Neural progenitor cell (in vitro differentiated cells): ENCODE results near the gene AP3S2. TPM values are rescaled to one million over a fixed set of nuclear protein-coding genes. Genes with fewer than 3 reads are reported as not detected.

Experiments used
- DNase-seq: peaks from one replicate; pipeline ENCODE4 v3.0.0-alpha.2; 2016; ENCODE audit warnings: low spot score
- H2AFZ ChIP-seq: fragments of 200-600 bp; sonication (generic); replicated peaks from 2 replicates; pipeline ENCODE4 v1.6.1; 2016; ENCODE audit warnings: antibody characterized with exemption
- H3F3A ChIP-seq: fragments of 200-600 bp; sonication (generic); 2 replicates; pipeline ENCODE4 v1.6.1; 2016; ENCODE audit warnings: antibody characterized with exemption, low read depth
- H3K27ac ChIP-seq: fragments of 200-600 bp; sonication (generic); 2 replicates; pipeline ENCODE4 v1.5.1; 2016; ENCODE audit warnings: mild to moderate bottlenecking
- H3K27me3 ChIP-seq: fragments of 200-600 bp; sonication (generic); 2 replicates; pipeline ENCODE4 v1.6.1; 2016; ENCODE audit warnings: mild to moderate bottlenecking, moderate library complexity
- H3K36me3 ChIP-seq: fragments of 200-600 bp; sonication (generic); 2 replicates; pipeline ENCODE4 v1.5.1; 2016
- H3K4me1 ChIP-seq: fragments of 200-600 bp; sonication (generic); 2 replicates; pipeline ENCODE4 v1.6.1; 2016; ENCODE audit warnings: mixed run types
- H3K4me2 ChIP-seq: fragments of 200-600 bp; sonication (generic); 2 replicates; pipeline ENCODE4 v1.6.1; 2016
- H3K4me3 ChIP-seq: fragments of 200-600 bp; sonication (generic); 2 replicates; pipeline ENCODE4 v1.5.1; 2016
- H3K79me2 ChIP-seq: fragments of 200-600 bp; sonication (generic); 2 replicates; pipeline ENCODE4 v1.6.1; 2016; ENCODE audit warnings: low read depth
- H3K9ac ChIP-seq: fragments of 200-600 bp; sonication (generic); 2 replicates; pipeline ENCODE4 v1.6.1; 2016
- H3K9me3 ChIP-seq: fragments of 200-600 bp; sonication (generic); 2 replicates; pipeline ENCODE4 v1.5.1; 2016; ENCODE audit warnings: low read depth
- H4K20me1 ChIP-seq: fragments of 200-600 bp; sonication (generic); 2 replicates; pipeline ENCODE4 v1.6.1; 2016; ENCODE audit warnings: low read depth
- H3K27ac Mint-ChIP-seq: 3 replicates; pipeline ENCODE4 v1.8.0; 2021; ENCODE audit warnings: mixed read lengths
- H3K27me3 Mint-ChIP-seq: 2 replicates; pipeline ENCODE4 v1.8.0; 2022; ENCODE audit warnings: low read depth, mild to moderate bottlenecking, inconsistent platforms, moderate library complexity, mixed read lengths; ENCODE audit not compliant: insufficient read depth
- H3K36me3 Mint-ChIP-seq: 3 replicates; pipeline ENCODE4 v1.8.0; 2021; ENCODE audit warnings: mixed read lengths
- H3K4me1 Mint-ChIP-seq: 3 replicates; pipeline ENCODE4 v1.8.0; 2021; ENCODE audit warnings: mixed read lengths
- H3K4me3 Mint-ChIP-seq: 3 replicates; pipeline ENCODE4 v1.8.0; 2021; ENCODE audit warnings: mild to moderate bottlenecking, moderate library complexity, mixed read lengths
- H3K9me3 Mint-ChIP-seq: 3 replicates; pipeline ENCODE4 v1.8.0; 2020; ENCODE audit warnings: mixed read lengths
- CTCF ChIP-seq: fragments of 200-600 bp; sonication (generic); IDR thresholded peaks from 2 replicates; pipeline ENCODE4 v1.5.1; 2017; ENCODE audit warnings: antibody characterized with exemption, mild to moderate bottlenecking
- EZH2 ChIP-seq: fragments of 200-600 bp; sonication (generic); IDR thresholded peaks from 2 replicates; pipeline ENCODE4 v1.6.1; 2017; ENCODE audit warnings: antibody characterized with exemption, mild to moderate bottlenecking, moderate library complexity
- EZH2phosphoT487 ChIP-seq: fragments of 200-600 bp; sonication (generic); IDR thresholded peaks from 2 replicates; pipeline ENCODE4 v1.6.1; 2017; ENCODE audit warnings: antibody characterized with exemption
- total RNA-seq: library from RNA; depleted of rRNA; stranded (reverse); fragments of >200 nt; gene quantifications from 2 replicates; pipeline ENCODE4 v1.2.3, GENCODE V29; 2015; ENCODE audit warnings: low replicate concordance

Gene AP3S2
- total RNA-seq, 1 donor from 2014 or later, result 75.3 TPM

- DNase-seq, result no peak
- H3K27ac ChIP-seq, result no peak overlapping the region
- H3F3A ChIP-seq, result no peaks in the 10 kb centered on the region
- no peak overlapping the region for H3K9ac ChIP-seq
- peaks cover 10% of the 10 kb centered on the region for H4K20me1 ChIP-seq
- Mint-ChIP-seq H3K4me1 (no peaks in the 10 kb centered on the region), H3K27ac (no peak overlapping the region), H3K9me3 (no peaks in the 10 kb centered on the region), H3K4me3 (no peak overlapping the region), H3K36me3 (peaks cover 8% of the 10 kb centered on the region), H3K27me3 (no peaks in the 10 kb centered on the region)
- H3K36me3 ChIP-seq, result peaks cover 6% of the 10 kb centered on the region
- H3K4me2 ChIP-seq, result no peak overlapping the region
- no peaks in the 10 kb centered on the region for H3K79me2 ChIP-seq
- H2AFZ ChIP-seq, result no peak overlapping the region
- no peak overlapping the region for H3K4me3 ChIP-seq
- H3K4me1 ChIP-seq, result no peaks in the 10 kb centered on the region
- H3K9me3 ChIP-seq, result no peaks in the 10 kb centered on the region
- H3K27me3 ChIP-seq, result no peaks in the 10 kb centered on the region
- TF ChIP-seq EZH2phosphoT487 (no peak), CTCF (no peak), EZH2 (no peak)
These were observed 13.1 kb downstream of the AP3S2 start for GRCh38 chr15:89880727-89881126.

GRCh38 chr15:89878323-89878722 is 15.5 kb downstream of the AP3S2 start:
- Mint-ChIP-seq H3K4me3 (no peak overlapping the region), H3K36me3 (peaks cover 2% of the 10 kb centered on the region), H3K9me3 (no peaks in the 10 kb centered on the region), H3K27ac (no peak overlapping the region), H3K27me3 (no peaks in the 10 kb centered on the region), H3K4me1 (no peaks in the 10 kb centered on the region)
- Histone ChIP-seq H3K4me2 (no peak overlapping the region), H3K27me3 (no peaks in the 10 kb centered on the region), H3K9ac (no peak overlapping the region), H3F3A (peaks cover 6% of the 10 kb centered on the region), H3K4me1 (no peaks in the 10 kb centered on the region), H3K36me3 (no peaks in the 10 kb centered on the region), H3K4me3 (no peak overlapping the region), H3K27ac (no peak overlapping the region), H4K20me1 (peaks cover 3% of the 10 kb centered on the region), H2AFZ (no peak overlapping the region), H3K79me2 (no peaks in the 10 kb centered on the region), H3K9me3 (no peaks in the 10 kb centered on the region)
- no peak for DNase-seq
- TF ChIP-seq EZH2 (no peak), EZH2phosphoT487 (no peak), CTCF (no peak)

GRCh38 chr15:89877083-89877425 is 16.7 kb downstream of the AP3S2 start:
- no peaks in the 10 kb centered on the region for H3K9me3 ChIP-seq
- no peak overlapping the region for H2AFZ ChIP-seq
- DNase-seq, result no peak
- H3K4me2 ChIP-seq, result no peak overlapping the region
- no peaks in the 10 kb centered on the region for H3K79me2 ChIP-seq
- no peaks in the 10 kb centered on the region for H3K4me1 Mint-ChIP-seq
- peaks cover 6% of the 10 kb centered on the region for H3F3A ChIP-seq
- no peak overlapping the region for H3K27ac ChIP-seq
- H3K36me3 ChIP-seq, result no peaks in the 10 kb centered on the region
- H3K27me3 Mint-ChIP-seq, result no peaks in the 10 kb centered on the region
- peaks cover 2% of the 10 kb centered on the region for H3K36me3 Mint-ChIP-seq
- TF ChIP-seq CTCF (no peak), EZH2 (no peak), EZH2phosphoT487 (no peak)
- no peak overlapping the region for H3K4me3 Mint-ChIP-seq
- H3K27ac Mint-ChIP-seq, result no peak overlapping the region
- H3K9me3 Mint-ChIP-seq, result no peaks in the 10 kb centered on the region
- no peaks in the 10 kb centered on the region for H3K4me1 ChIP-seq
- H4K20me1 ChIP-seq, result peaks cover 3% of the 10 kb centered on the region
- H3K9ac ChIP-seq, result no peak overlapping the region
- H3K27me3 ChIP-seq, result no peaks in the 10 kb centered on the region
- no peak overlapping the region for H3K4me3 ChIP-seq
